Osteoblast (primary cell): ENCODE results near the gene CLRN3. TPM values are rescaled to one million over a fixed set of nuclear protein-coding genes. Genes with fewer than 3 reads are reported as not detected.

Experiments used
- DNase-seq: peaks from one replicate; pipeline ENCODE4 v3.0.0; 2011; ENCODE audit warnings: low spot score, mixed read lengths; ENCODE audit not compliant: insufficient read length; ENCODE audit errors: missing footprints
- H2AFZ ChIP-seq: 2 replicates; pipeline ENCODE4 v1.6.0; 2011; ENCODE audit warnings: mild to moderate bottlenecking, low read length
- H3K27ac ChIP-seq: 2 replicates; pipeline ENCODE4 v1.5.1; 2011; ENCODE audit warnings: mild to moderate bottlenecking, low read depth, low read length, moderate library complexity
- H3K27me3 ChIP-seq: 2 replicates; pipeline ENCODE4 v1.6.0; 2012; ENCODE audit warnings: mild to moderate bottlenecking, control low read depth, inconsistent platforms, low read length, moderate library complexity; ENCODE audit not compliant: insufficient read depth
- H3K36me3 ChIP-seq: 2 replicates; pipeline ENCODE4 v1.5.1; 2011; ENCODE audit warnings: mild to moderate bottlenecking, low read length, control low read depth, moderate library complexity; ENCODE audit not compliant: insufficient read depth
- H3K4me1 ChIP-seq: 2 replicates; pipeline ENCODE4 v1.5.1; 2011; ENCODE audit warnings: mild to moderate bottlenecking, low read length, control low read depth, moderate library complexity; ENCODE audit not compliant: insufficient read depth
- H3K4me2 ChIP-seq: 2 replicates; pipeline ENCODE4 v1.6.0; 2011; ENCODE audit warnings: mild to moderate bottlenecking, low read length; ENCODE audit not compliant: insufficient read depth
- H3K4me3 ChIP-seq: fragments of 200-600 bp; sonication (generic); 3 replicates; pipeline ENCODE4 v1.5.1; 2012; ENCODE audit warnings: mild to moderate bottlenecking, low read length, inconsistent platforms; ENCODE audit not compliant: insufficient read depth
- H3K79me2 ChIP-seq: 2 replicates; pipeline ENCODE4 v1.6.0; 2012; ENCODE audit warnings: mild to moderate bottlenecking, low read length, control low read depth, inconsistent platforms; ENCODE audit not compliant: insufficient read depth
- H3K9me3 ChIP-seq: 2 replicates; pipeline ENCODE4 v1.5.1; 2011; ENCODE audit warnings: low read depth, low read length, control low read depth
- H4K20me1 ChIP-seq: 2 replicates; pipeline ENCODE4 v1.6.0; 2012; ENCODE audit warnings: mild to moderate bottlenecking, low read length, control low read depth; ENCODE audit not compliant: insufficient read depth
- CTCF ChIP-seq: IDR thresholded peaks from 2 replicates; pipeline ENCODE4 v1.5.1; 2011; ENCODE audit warnings: mild to moderate bottlenecking, low read depth, low read length, moderate library complexity; ENCODE audit errors: extremely low read depth
- total RNA-seq: library from RNA; depleted of rRNA; stranded (reverse); fragments of >200 nt; gene quantifications from 2 replicates; pipeline ENCODE4 v1.2.3, GENCODE V29; 2012

CLRN3 gene
- total RNA-seq, 1 donor, result not detected

GRCh38 chr10:127874671-127875448 is 17.9 kb downstream of the CLRN3 start:
- Histone ChIP-seq H3K4me3 (no peak overlapping the region), H3K9me3 (no peaks in the 10 kb centered on the region)

DNA sequence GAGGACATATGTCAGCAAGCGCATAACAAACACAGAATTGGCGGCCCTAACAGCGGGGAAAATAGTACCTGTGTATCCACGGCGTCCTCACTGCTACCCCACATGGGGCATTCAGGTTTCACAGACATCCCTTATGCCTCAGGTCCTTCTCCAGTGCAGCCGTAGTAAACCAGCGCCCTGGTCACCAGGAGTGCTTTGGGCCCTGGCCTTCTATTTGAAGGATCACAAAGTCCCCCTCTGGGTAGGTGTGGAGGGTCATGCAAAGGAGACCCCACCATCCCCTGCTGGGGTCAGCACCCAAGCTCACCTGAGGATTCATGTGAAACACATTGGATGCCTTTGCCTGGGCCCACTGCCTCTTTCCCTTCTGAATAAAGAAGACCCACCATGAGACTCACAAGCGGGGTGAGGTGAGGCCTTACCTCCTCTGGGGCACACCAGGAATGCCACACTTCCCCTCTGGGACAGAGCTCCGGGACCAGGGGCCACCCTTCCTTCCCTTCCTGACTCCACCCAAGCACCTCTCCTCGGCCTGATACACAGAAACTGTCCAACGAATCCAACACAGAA is 18.8 kb downstream of the CLRN3 start:
- no peak for TF ChIP-seq CTCF
- H3K36me3 ChIP-seq, result no peaks in the 10 kb centered on the region
- no peak overlapping the region for H2AFZ ChIP-seq
- H3K27ac ChIP-seq, result no peak overlapping the region
- H3K4me1 ChIP-seq, result no peaks in the 10 kb centered on the region
- no peak for DNase-seq
- H3K4me3 ChIP-seq, result no peak overlapping the region
- H3K9me3 ChIP-seq, result no peaks in the 10 kb centered on the region
- no peaks in the 10 kb centered on the region for H3K79me2 ChIP-seq
- no peak overlapping the region for H3K4me2 ChIP-seq
- no peaks in the 10 kb centered on the region for H3K27me3 ChIP-seq
- no peaks in the 10 kb centered on the region for H4K20me1 ChIP-seq

More at GRCh38 chr10:127874671-127875448, 17.9 kb downstream of the CLRN3 start:
- H3K79me2 ChIP-seq, result no peaks in the 10 kb centered on the region
- H3K27me3 ChIP-seq, result no peaks in the 10 kb centered on the region
- H2AFZ ChIP-seq, result no peak overlapping the region
- TF ChIP-seq CTCF, result no peak
- no peak overlapping the region for H3K27ac ChIP-seq
- H4K20me1 ChIP-seq, result no peaks in the 10 kb centered on the region
- H3K4me2 ChIP-seq, result no peak overlapping the region
- no peaks in the 10 kb centered on the region for H3K4me1 ChIP-seq
- H3K36me3 ChIP-seq, result no peaks in the 10 kb centered on the region
- no peak for DNase-seq

DNA sequence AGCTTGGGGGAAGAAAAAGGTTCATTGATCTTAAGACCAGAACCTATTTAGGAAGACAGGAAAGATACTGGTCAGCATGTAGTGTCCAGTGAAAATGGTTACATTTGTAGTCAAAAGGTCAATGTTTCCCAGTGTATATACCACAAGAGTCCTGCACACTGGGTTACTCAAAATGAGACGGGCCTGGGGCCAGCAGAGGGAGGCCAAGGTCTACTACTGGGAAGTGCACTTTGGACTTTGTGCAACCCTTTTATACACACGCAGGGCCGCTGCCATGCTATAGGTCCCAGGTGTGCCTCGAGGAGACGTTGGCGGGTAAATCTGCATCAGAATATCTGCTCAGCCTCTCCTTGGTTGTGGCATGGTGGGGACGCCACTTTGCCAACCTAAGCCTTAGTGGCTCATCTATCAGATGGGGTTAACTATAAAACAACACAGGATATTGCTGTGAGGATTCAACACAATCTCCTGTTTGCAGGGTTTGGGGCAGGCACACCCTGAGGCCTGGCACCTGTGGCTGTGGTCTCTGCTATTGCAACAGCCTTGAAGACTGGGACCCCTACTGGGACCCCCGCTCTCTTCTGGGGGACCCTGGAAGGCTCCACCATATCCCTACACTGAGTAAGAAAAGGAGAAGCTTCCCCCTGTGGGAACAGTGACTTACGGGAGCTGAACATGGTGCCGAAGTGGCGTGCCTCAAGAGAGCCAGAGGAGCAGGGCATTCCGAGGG is 19.7 kb downstream of the CLRN3 start:
- Histone ChIP-seq H3K4me1 (no peaks in the 10 kb centered on the region), H2AFZ (no peak overlapping the region), H3K9me3 (no peaks in the 10 kb centered on the region), H3K4me3 (no peak overlapping the region), H4K20me1 (no peaks in the 10 kb centered on the region), H3K4me2 (no peak overlapping the region), H3K36me3 (no peaks in the 10 kb centered on the region), H3K79me2 (no peaks in the 10 kb centered on the region), H3K27me3 (no peaks in the 10 kb centered on the region), H3K27ac (no peak overlapping the region)
- TF ChIP-seq CTCF, result no peak
- DNase-seq, result no peak
